ENCODE measurements around the gene WIZ.

DNA sequence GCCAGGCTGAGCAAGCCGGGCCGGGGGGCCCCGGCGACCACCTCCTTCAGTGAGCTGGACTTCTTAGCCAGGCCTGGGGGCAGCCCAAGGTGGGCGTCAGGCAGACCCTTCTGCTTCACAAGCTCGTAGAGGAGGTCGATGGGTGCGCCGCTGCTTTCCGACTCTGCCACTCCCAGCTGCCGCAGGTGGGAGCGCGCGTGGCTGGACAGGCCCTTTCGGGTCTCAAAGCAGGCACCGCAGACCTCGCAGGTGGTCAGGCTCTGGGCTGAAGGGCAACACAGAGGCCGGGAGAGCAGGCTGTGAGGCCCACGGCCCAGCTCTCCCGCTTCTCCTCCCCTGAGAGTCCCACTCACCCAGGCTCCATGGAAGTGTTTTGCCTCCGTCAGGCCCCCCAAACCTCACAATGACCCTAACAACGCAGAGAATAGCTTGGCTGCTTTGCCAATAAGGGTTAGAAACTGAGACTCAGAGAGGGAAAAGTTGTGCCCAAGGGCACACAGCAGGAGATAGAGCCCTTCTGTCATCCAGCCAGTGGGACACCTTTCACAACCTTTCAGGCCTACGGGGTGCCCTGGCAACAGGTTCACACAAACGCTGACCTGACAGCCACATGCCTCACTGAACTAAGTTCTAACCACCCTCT, 19.8 kb downstream of the WIZ start:
- TF ChIP-seq, protein P1, sequence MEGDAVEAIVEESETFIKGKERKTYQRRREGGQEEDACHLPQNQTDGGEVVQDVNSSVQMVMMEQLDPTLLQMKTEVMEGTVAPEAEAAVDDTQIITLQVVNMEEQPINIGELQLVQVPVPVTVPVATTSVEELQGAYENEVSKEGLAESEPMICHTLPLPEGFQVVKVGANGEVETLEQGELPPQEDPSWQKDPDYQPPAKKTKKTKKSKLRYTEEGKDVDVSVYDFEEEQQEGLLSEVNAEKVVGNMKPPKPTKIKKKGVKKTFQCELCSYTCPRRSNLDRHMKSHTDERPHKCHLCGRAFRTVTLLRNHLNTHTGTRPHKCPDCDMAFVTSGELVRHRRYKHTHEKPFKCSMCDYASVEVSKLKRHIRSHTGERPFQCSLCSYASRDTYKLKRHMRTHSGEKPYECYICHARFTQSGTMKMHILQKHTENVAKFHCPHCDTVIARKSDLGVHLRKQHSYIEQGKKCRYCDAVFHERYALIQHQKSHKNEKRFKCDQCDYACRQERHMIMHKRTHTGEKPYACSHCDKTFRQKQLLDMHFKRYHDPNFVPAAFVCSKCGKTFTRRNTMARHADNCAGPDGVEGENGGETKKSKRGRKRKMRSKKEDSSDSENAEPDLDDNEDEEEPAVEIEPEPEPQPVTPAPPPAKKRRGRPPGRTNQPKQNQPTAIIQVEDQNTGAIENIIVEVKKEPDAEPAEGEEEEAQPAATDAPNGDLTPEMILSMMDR (IDR thresholded peaks at IDR 0.05), result no peak
- no peak for TF ChIP-seq POLR2A (IDR thresholded peaks at IDR 0.05)
